ENCODE data around the gene CCR6. TPM values are rescaled to one million over a fixed set of nuclear protein-coding genes. Genes with fewer than 3 reads are reported as not detected.

CCR6 gene
- polyA plus RNA-seq, 1 experiment, result not detected

DNA sequence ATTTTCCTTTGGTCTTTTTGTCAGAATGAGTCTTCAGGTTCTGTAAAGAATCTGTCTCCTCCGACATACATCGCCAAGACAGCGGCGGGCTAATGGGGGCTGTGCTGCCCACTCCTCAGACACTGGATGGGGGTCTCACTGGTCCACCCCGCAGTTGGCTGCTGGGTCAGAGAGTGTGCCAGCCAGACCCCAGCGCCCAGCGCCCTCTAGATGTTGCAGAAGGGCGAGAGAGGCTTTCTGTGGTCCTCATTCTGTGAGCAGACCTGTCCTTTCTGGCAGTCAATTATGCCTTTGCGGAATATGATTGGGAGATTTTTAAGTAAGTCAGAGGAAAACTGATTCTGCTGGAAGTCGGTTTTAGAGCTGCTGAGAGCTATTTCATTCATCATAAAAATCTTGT lies 7.8 kb upstream of the CCR6 start:
- H3K9me3 ChIP-seq (ENCODE audit: control insufficient read depth, insufficient read depth, low read length), result peaks cover 41% of the 10 kb centered on the region
- H3K27ac ChIP-seq (ENCODE audit: low read depth, low read length), result no peak overlapping the region
- no peaks in the 10 kb centered on the region for H3K27me3 ChIP-seq (ENCODE audit: control insufficient read depth, insufficient read depth, low read length)
- CTCF ChIA-PET, result no interaction called here
- DNase-seq (ENCODE audit: low read depth, low spot score), result no peak
- TF ChIP-seq CTCF (IDR thresholded peaks at IDR 0.05; ENCODE audit: low read depth, low read length), result no peak
- POLR2A ChIA-PET, result no interaction called here
- no peak overlapping the region for H3K4me3 ChIP-seq (ENCODE audit: low read depth, low read length)

GRCh38 chr6:167116109-167116837 lies 6.6 kb upstream of the CCR6 start:
- ChIA-PET POLR2A (no interaction called here), CTCF (no interaction called here)
- no peak for DNase-seq (ENCODE audit: low read depth, low spot score)
- Histone ChIP-seq H3K27me3 (ENCODE audit: control insufficient read depth, insufficient read depth, low read length) (no peaks in the 10 kb centered on the region), H3K4me3 (ENCODE audit: low read depth, low read length) (no peak overlapping the region), H3K27ac (ENCODE audit: low read depth, low read length) (no peak overlapping the region), H3K9me3 (ENCODE audit: control insufficient read depth, insufficient read depth, low read length) (peaks cover 42% of the 10 kb centered on the region)
- no peak for TF ChIP-seq CTCF (IDR thresholded peaks at IDR 0.05; ENCODE audit: low read depth, low read length)

DNA sequence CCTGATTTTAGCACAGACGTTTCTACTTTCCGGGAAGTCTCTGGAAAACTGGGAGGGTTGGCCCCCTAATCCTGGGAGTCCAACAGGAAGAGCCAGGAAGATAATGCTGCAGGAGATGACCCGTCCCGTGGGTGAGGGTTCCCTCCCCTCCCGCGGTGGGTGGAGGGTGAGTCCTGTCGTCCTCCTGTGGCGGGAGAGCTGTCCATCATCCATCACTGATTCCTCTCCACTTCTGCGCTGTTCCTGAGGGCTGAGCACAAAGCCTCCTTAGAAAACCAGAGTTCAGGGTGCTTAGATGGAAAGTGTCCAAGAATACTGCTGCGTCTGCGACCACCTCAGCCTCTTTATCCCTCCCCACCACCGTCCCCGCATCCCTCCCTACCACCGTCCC lies 6.1 kb upstream of the CCR6 start:
- Histone ChIP-seq H3K27ac (ENCODE audit: low read depth, low read length) (no peak overlapping the region), H3K9me3 (ENCODE audit: control insufficient read depth, insufficient read depth, low read length) (peaks cover 44% of the 10 kb centered on the region), H3K27me3 (ENCODE audit: control insufficient read depth, insufficient read depth, low read length) (no peaks in the 10 kb centered on the region), H3K4me3 (ENCODE audit: low read depth, low read length) (no peak overlapping the region)
- TF ChIP-seq CTCF (IDR thresholded peaks at IDR 0.05; ENCODE audit: low read depth, low read length), result no peak
- POLR2A ChIA-PET, result no interaction called here
- DNase-seq (ENCODE audit: low read depth, low spot score), result no peak
- CTCF ChIA-PET, result no interaction called here

DNA sequence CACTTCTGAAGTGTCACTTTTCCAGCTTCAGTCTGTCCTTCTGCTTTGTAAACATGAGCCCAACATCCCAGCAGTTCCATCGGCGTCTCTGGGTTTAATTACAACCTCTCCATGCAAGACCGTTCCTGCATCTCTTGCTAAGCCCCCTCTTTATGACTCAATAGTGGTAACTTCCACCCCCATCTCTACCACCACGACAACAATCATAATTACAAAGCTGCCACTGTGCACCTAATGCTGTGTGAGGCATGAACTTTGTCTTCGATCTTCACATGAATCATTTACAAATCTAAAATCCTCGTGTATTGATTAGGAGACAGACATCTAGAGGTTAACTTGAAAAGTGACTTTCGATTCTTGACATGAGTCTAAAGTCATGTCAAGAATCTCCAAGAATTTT lies 4.9 kb upstream of the CCR6 start:
- ChIA-PET CTCF (no interaction called here), POLR2A (no interaction called here)
- H3K4me3 ChIP-seq (ENCODE audit: low read depth, low read length), result no peak overlapping the region
- no peak overlapping the region for H3K27ac ChIP-seq (ENCODE audit: low read depth, low read length)
- DNase-seq (ENCODE audit: low read depth, low spot score), result no peak
- no peak for TF ChIP-seq CTCF (IDR thresholded peaks at IDR 0.05; ENCODE audit: low read depth, low read length)
- no peaks in the 10 kb centered on the region for H3K27me3 ChIP-seq (ENCODE audit: control insufficient read depth, insufficient read depth, low read length)
- H3K9me3 ChIP-seq (ENCODE audit: control insufficient read depth, insufficient read depth, low read length), result peaks cover 48% of the 10 kb centered on the region

DNA sequence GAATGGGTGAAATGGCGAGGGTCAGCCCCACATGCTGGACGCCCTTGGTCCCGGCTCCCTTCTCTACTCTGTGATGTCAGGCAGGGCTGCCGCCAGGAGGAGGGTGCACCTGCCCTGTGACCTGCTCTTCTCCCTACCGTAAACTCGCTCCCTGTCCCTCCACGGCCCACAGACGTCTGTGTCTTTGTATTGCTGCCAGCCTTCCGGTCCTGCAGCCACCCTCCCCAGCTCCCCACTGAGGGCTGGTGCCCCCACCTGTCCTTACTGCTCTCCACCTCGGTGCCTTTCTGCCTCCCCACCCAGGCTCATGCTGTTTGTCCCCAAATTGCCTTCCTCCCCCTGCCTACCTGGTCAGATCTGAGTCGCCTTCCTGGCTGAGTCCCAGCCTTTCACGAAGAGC lies 4.1 kb upstream of the CCR6 start:
- no peak for TF ChIP-seq CTCF (IDR thresholded peaks at IDR 0.05; ENCODE audit: low read depth, low read length)
- POLR2A ChIA-PET, result no interaction called here

More for the DNA sequence above, 4.1 kb upstream of the CCR6 start:
- Histone ChIP-seq H3K4me3 (ENCODE audit: low read depth, low read length) (no peak overlapping the region), H3K27me3 (ENCODE audit: control insufficient read depth, insufficient read depth, low read length) (no peaks in the 10 kb centered on the region), H3K9me3 (ENCODE audit: control insufficient read depth, insufficient read depth, low read length) (peaks cover 46% of the 10 kb centered on the region), H3K27ac (ENCODE audit: low read depth, low read length) (no peak overlapping the region)
- no peak for DNase-seq (ENCODE audit: low read depth, low spot score)
- CTCF ChIA-PET, result no interaction called here

All from AG04450 (cell line).